GM08714 (cell line): ENCODE results near the gene HMX3.

Source experiments
- H3K4me3 ChIP-seq: fragments of 200-500 bp; sonication (Bioruptor generic); 2 replicates; pipeline ENCODE4 v1.5.1; 2014; ENCODE audit warnings: mild to moderate bottlenecking, low read length, inconsistent platforms
- ZNF274 ChIP-seq: IDR thresholded peaks from 2 replicates; pipeline ENCODE4 v1.6.1; 2012; ENCODE audit warnings: mild to moderate bottlenecking, low read depth, low read length

HMX3 gene

DNA sequence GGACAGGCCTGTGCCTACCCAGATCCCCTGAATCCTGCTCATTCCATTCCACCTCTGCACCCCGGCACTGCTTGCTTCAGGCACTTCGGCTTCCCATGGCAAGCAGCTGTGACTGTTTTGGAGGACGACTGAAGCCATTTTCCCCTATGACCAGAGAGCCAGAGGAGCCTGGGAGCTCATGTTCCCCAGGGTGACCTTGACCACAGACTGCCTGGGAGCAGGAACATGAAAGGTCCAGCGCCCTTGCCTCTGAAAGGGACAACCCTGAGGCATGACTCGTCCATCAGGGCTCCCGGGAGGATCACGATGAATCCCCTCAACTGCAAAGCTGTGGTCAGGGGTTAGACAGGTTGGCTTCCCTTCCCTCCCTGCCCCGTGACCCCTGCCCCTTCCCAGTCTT is 16.7 kb upstream of the HMX3 start:
- no peak for TF ChIP-seq ZNF274
- no peak overlapping the region for H3K4me3 ChIP-seq

DNA sequence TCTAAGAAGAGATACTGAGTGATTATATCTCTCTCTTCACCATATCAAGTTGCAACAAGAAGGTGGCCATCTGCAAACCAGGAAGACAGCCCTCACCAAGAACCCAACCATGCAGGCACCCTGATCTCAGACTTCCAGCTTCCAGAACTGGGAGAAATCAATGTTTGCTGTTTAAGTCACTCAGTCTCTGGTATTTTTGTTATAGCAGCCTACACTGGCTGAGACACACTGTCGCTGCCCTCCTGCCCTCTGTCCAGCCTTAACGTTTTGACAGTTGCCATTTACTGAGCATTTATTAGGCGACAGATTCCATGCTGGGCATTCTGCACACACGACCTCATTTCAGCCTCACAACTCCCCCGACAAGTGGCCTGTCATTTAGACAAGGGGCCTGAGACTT is 9.5 kb upstream of the HMX3 start:
- no peak overlapping the region for H3K4me3 ChIP-seq
- TF ChIP-seq ZNF274, result no peak

GRCh38 chr10:123129618-123130271 is 6.0 kb upstream of the HMX3 start:
- H3K4me3 ChIP-seq, result no peak overlapping the region
- no peak for TF ChIP-seq ZNF274

DNA sequence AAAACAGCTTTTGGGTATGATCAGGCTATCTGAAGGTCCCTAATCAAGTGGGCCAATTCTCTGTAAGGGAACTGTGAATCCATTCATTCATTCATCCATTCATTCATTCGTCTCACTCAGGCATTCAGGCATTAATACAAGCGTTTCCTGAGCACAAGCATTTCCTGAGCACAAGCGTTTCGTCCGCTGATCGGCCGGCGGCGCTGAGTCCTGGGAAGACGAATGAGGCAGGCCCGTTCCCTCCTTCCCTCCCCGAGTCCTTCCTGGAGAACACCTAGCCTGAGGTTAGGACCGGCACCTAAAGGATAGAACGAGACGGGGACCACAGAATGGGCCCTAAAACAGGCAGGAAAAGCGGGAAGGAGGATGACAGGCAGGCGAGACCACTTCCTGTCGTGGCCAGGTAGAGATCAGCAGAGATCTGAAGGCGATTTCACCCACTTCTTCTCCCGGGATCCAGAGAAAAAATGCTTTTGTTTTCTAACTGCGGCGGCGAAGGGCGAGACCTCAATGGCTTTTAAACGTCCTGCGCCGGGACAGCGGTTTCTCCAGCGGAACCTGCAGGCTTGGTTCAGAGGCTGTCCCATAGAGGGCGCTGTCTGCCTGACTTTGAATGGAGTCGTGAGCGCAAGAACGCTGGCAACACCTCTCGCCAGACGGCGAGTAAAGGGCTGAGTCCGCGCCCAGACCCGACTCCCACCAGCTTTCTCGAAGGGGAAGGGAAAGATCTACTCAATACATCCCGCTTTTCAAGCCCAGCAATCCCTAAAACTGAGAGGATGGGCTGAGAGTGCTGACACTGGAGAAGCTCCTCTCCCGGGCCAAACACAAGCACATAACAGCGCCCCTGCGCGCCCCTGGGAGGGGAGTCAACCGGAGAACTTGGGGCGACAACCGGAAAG is 2.9 kb upstream of the HMX3 start:
- no peak for TF ChIP-seq ZNF274
- H3K4me3 ChIP-seq, result peak overlapping the region; percentile 3; the same call in 1 of the 2 replicates

DNA sequence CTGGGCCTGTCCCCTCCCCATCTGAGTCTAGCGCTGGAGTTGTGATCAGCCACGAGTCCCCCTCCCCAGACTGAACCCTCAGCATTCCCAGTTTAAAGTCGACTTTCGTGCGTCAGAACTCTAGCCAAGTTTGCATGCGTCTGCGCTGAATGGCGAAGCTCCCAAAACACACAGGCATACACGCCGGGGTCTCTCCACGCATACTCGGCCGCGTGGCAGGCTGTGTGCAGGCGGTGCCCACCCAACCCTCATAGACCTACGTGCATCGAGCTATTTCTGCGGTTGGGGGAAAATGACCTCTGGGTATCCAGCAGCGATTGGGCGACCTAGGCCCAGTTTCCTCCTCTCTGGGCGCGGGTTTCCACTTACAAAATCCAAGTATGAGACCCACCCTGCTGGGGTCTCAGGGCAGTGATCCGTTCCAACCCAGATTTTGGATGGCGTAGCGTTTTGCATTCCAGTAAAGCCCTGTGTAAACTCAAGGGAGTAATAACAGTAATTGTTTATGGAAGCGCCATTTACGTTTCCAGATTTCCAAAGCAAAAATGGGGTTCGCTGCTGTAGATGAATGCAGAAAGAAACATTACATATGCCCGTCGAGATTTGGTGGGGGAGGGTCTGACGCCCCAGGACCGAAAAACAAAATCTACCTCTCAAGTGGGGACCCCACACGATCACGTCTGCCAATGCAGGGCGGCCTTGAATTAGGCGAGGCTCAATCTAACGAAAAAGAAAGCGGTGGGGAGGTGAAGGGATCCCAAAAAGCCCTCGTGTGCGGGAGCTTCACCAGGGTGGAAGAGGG is 2.0 kb upstream of the HMX3 start:
- no peak for TF ChIP-seq ZNF274
- no peak overlapping the region for H3K4me3 ChIP-seq

DNA sequence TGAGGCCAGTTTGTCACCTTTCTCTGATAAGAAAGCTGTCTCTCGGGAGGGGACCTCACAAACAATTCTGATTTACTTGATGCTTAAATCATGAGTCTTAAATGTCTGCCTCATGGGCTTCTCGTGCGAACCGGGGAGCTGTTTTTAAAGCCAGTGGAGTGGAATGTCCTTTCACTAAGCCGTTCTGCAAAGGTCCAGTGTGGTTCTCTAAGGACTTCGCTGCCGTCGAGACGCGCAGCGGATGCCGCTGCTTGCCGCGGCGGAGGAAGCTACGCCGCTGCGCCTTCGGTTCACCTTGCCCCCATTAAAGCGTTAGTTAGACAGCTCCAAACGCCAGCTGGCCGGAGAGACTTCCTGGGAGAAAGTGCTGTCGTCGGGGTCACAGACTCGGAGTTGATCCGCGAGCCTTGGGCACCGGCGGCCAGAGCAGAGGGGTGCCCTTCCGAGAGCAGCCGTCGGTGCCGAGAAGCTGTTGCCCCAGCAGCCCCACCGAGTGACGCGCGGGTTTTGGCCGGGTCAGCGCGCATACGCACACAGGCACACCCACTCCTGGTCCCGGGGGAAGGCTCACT is 1.3 kb upstream of the HMX3 start:
- TF ChIP-seq ZNF274, result no peak
- H3K4me3 ChIP-seq, result no peak overlapping the region

DNA sequence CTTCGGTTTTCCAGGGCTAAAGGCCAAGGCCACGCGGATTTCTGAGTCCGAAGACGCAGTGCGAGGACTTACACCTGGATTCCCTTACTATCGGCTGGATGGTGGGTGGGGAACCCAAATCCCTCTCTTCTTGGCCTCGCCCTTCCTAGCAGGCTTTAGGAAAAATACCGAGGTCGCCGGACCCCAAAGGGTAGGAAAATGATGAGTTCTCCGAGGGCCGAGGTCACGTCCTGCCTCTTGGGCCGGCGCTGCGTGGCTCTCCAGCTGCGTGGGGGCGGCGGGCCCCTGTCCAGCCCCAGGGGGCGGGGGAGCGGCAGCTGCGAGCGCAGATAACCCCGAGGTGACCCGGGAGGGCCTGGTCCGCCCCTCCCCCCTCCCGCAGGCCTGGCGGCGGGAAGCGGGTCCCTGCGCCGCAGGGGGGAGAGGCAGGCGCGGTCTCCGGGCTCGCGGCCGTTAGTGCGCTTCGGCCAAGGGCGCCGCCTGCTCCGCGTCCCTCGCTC is 805 bp upstream of the HMX3 start:
- peak overlapping the region; percentile 6; the same call in 1 of the 2 replicates for H3K4me3 ChIP-seq

DNA sequence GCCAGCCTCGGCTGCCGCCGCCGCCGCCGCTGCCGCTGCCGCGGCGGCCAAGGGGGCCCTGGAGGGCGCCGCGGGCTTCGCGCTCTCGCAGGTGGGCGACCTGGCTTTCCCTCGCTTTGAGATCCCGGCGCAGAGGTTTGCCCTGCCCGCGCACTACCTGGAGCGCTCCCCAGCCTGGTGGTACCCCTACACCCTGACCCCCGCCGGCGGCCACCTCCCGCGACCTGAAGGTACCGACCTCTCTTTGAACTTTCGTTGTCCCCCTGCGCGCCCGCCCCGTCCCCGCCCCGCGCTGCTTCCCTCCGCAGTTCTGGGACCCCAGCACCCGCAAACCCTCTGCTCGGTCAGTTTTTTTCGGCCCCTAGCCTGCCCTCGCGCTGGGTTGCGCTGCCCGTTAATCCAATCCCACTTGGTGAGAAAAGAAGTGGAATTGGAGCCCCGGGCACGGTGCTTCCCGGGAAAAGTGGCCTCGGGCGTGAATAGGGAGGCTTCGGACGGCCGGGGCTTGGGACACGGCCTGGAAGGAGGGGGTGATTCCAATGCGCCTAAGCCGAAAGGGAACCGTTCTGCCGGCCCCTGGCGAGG is 543 bp downstream of the HMX3 start:
- no peak for TF ChIP-seq ZNF274
- H3K4me3 ChIP-seq, result peak overlapping the region; percentile 11; the same call in 1 of the 2 replicates

More for the DNA sequence above, 805 bp upstream of the HMX3 start:
- TF ChIP-seq ZNF274, result no peak

DNA sequence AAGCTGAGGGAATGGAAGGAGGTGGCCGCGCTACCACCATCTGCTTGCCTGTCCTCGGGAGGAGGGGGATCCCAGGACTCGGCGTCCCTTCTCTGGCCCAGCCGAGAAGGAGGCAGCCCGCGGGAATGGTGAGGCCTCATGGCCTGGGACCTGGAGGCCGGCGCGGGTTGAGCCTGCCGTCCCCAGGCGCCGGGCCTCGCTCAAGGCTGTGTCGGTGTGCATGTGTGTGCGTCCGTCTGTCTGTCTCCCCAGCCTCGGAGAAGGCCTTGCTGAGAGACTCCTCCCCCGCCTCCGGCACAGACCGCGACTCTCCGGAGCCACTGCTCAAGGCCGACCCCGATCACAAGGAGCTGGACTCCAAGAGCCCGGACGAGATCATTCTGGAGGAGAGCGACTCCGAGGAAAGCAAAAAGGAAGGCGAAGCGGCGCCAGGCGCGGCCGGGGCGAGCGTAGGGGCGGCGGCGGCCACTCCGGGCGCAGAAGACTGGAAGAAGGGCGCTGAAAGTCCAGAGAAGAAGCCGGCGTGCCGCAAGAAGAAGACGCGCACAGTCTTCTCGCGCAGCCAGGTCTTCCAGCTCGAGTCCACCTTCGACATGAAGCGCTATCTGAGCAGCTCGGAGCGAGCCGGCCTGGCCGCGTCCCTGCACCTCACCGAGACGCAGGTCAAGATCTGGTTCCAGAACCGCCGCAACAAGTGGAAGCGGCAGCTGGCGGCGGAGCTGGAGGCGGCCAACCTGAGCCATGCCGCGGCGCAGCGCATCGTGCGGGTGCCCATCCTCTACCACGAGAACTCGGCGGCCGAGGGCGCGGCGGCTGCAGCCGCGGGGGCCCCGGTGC is 1.3 kb downstream of the HMX3 start:
- peak overlapping the region; percentile 0; the same call in 1 of the 2 replicates for H3K4me3 ChIP-seq
- no peak for TF ChIP-seq ZNF274

- TF ChIP-seq ZNF274, result no peak
- H3K4me3 ChIP-seq, result no peak overlapping the region
Observed at GRCh38 chr10:123139165-123139520, 3.4 kb downstream of the HMX3 start.

GRCh38 chr10:123139521-123140163 is 3.9 kb downstream of the HMX3 start:
- no peak for TF ChIP-seq ZNF274
- H3K4me3 ChIP-seq, result no peak overlapping the region
